CD14-positive monocyte (primary cell): ENCODE measurements around the gene MEG3. TPM values are rescaled to one million over a fixed set of nuclear protein-coding genes. Genes with fewer than 3 reads are reported as not detected.

Experiments used
- DNase-seq, 3 donors: peaks; one replicate each; pipeline ENCODE4 v3.0.0-alpha.2; 2011 to 2022
- H2AFZ ChIP-seq: 2 replicates; pipeline ENCODE4 v1.6.0; 2012; ENCODE audit warnings: mild to moderate bottlenecking, low read depth, low read length, inconsistent platforms; ENCODE audit not compliant: insufficient read depth, poor library complexity, severe bottlenecking
- H3K27ac ChIP-seq, 2 donors: 1 replicate in 1 of 2; 2 replicates in 1 of 2; pipeline ENCODE4 v1.5.1; 2012 to 2013; ENCODE audit warnings: low read length in 2 of 2, control low read depth in 1 of 2, inconsistent platforms in 1 of 2, low read depth in 1 of 2, mild to moderate bottlenecking in 1 of 2
- H3K27me3 ChIP-seq, 2 donors: one replicate each; pipeline versions ENCODE4 v1.6.0 to v1.6.1; 2011 to 2013; ENCODE audit warnings: low read length in 2 of 2; ENCODE audit not compliant: control insufficient read depth in 2 of 2, insufficient read depth in 2 of 2
- H3K36me3 ChIP-seq, 2 donors: replicated peaks in 1 of 2; 1 replicate in 1 of 2; 2 replicates in 1 of 2; pipeline versions ENCODE4 v1.5.1 to v1.6.1; 2012 to 2013; ENCODE audit warnings: low read length in 2 of 2, control low read depth in 1 of 2, inconsistent platforms in 1 of 2, mild to moderate bottlenecking in 1 of 2; ENCODE audit not compliant: insufficient read depth in 2 of 2, control insufficient read depth in 1 of 2
- H3K4me1 ChIP-seq, 2 donors: 1 replicate in 1 of 2; 2 replicates in 1 of 2; pipeline versions ENCODE4 v1.5.1 to v1.6.1; 2012 to 2013; ENCODE audit warnings: low read length in 2 of 2, control low read depth in 1 of 2, inconsistent platforms in 1 of 2, mild to moderate bottlenecking in 1 of 2, moderate library complexity in 1 of 2; ENCODE audit not compliant: insufficient read depth in 2 of 2, control insufficient read depth in 1 of 2
- H3K4me2 ChIP-seq: replicated peaks from 2 replicates; pipeline ENCODE3; 2012; ENCODE audit warnings: low read length, moderate library complexity, mild to moderate bottlenecking; ENCODE audit not compliant: poor library complexity, severe bottlenecking; ENCODE audit errors: extremely low read depth
- H3K4me3 ChIP-seq, 3 experiments: fragments of 200-600 bp in 1 of 3; sonication (generic) in 1 of 3; replicated peaks in 1 of 3; 1 replicate in 2 of 3; 2 replicates in 1 of 3; pipeline ENCODE4 v1.5.1; 2011 to 2013; ENCODE audit warnings: low read length in 3 of 3, mild to moderate bottlenecking in 3 of 3, control low read depth in 2 of 3, low read depth in 2 of 3, inconsistent platforms in 1 of 3, moderate library complexity in 1 of 3
- H3K79me2 ChIP-seq: 2 replicates; pipeline ENCODE4 v1.6.0; 2012; ENCODE audit warnings: mild to moderate bottlenecking, control low read depth, inconsistent platforms, low read length, moderate library complexity; ENCODE audit not compliant: insufficient read depth
- H3K9ac ChIP-seq: 2 replicates; pipeline ENCODE4 v1.6.0; 2017; ENCODE audit warnings: low read length, mild to moderate bottlenecking; ENCODE audit not compliant: insufficient read depth, poor library complexity, severe bottlenecking
- H3K9me3 ChIP-seq, 2 donors: replicated peaks in 1 of 2; 1 replicate in 1 of 2; 2 replicates in 1 of 2; pipeline versions ENCODE4 v1.5.1 to v1.6.1; 2012 to 2013; ENCODE audit warnings: low read length in 2 of 2, control low read depth in 1 of 2; ENCODE audit not compliant: control insufficient read depth in 1 of 2, insufficient read depth in 1 of 2
- H4K20me1 ChIP-seq: 2 replicates; pipeline ENCODE4 v1.6.0; 2012; ENCODE audit warnings: mild to moderate bottlenecking, low read length, control low read depth, moderate library complexity; ENCODE audit not compliant: insufficient read depth
- H3K27ac Mint-ChIP-seq, 7 donors: one replicate each; pipeline ENCODE4 v1.8.0; 2020; ENCODE audit warnings: mild to moderate bottlenecking in 7 of 7, mixed read lengths in 7 of 7, moderate library complexity in 6 of 7, inconsistent platforms in 2 of 7
- H3K27me3 Mint-ChIP-seq, 3 donors: one replicate each; pipeline ENCODE4 v1.8.0; 2021 to 2022; ENCODE audit warnings: low read depth in 3 of 3, mild to moderate bottlenecking in 3 of 3, mixed read lengths in 3 of 3, moderate library complexity in 3 of 3, inconsistent platforms in 1 of 3
- H3K36me3 Mint-ChIP-seq, 2 donors: one replicate each; pipeline ENCODE4 v1.8.0; 2020; ENCODE audit warnings: mixed read lengths in 2 of 2, inconsistent platforms in 1 of 2, mild to moderate bottlenecking in 1 of 2
- H3K4me1 Mint-ChIP-seq: one replicate; pipeline ENCODE4 v1.8.0; 2020; ENCODE audit warnings: mild to moderate bottlenecking, mixed read lengths
- H3K4me3 Mint-ChIP-seq, 2 donors: one replicate each; pipeline ENCODE4 v1.8.0; 2020; ENCODE audit warnings: mild to moderate bottlenecking in 2 of 2, mixed read lengths in 2 of 2, moderate library complexity in 1 of 2
- H3K9me3 Mint-ChIP-seq, 7 donors: one replicate each; pipeline ENCODE4 v1.8.0; 2020 to 2022; ENCODE audit warnings: mixed read lengths in 7 of 7, mild to moderate bottlenecking in 6 of 7, moderate library complexity in 6 of 7, inconsistent platforms in 2 of 7
- CTCF ChIP-seq: fragments of 200-600 bp; IDR thresholded peaks from one replicate; pipeline ENCODE4 v1.8.0; 2022; ENCODE audit warnings: antibody characterized with exemption, mild to moderate bottlenecking
- WGBS: methylation state at CpG from one replicate; pipeline ENCODE4 v1.1.5; 2013; ENCODE audit warnings: missing lambda C conversion rate; ENCODE audit not compliant: insufficient coverage; 5-methylcytosine and 5-hydroxymethylcytosine counted together
- intact Hi-C, 2 donors: fragments of 100-400 bp; cut with micrococcal nuclease; formaldehyde crosslinking; loops; one replicate each; pipeline versions ENCODE4 v1.15.0 to v1.15.1; 2023
- polyA plus RNA-seq, 3 donors: library from polyadenylated mRNA; depleted of rRNA in 1 of 3; unstranded in 2 of 3; stranded (reverse) in 1 of 3; fragments of 300-500 nt in 2 of 3; fragments of >200 nt in 1 of 3; fragmentation: Illumina TruSeq in 2 of 3; gene quantifications; 1 replicate in 2 of 3; 2 replicates in 1 of 3; pipeline ENCODE4 v1.2.3, GENCODE V29; 2012 to 2021

The MEG3 gene
- polyA plus RNA-seq, 3 donors: 1.7 TPM; not detected in 2

GRCh38 chr14:100868621-100869370, 42.9 kb downstream of the MEG3 start:
- Histone ChIP-seq H3K27me3 (no peaks in the 10 kb centered on the region), H3K4me1 (no peaks in the 10 kb centered on the region), H4K20me1 (no peaks in the 10 kb centered on the region), H3K4me3 (no peak overlapping the region), H3K9me3 (no peaks in the 10 kb centered on the region), H3K9ac (no peak overlapping the region), H3K36me3 (no peaks in the 10 kb centered on the region), H2AFZ (no peak overlapping the region), H3K27ac (no peak overlapping the region), H3K79me2 (no peaks in the 10 kb centered on the region), H3K4me2 (no peak overlapping the region)
- TF ChIP-seq CTCF: no peak
- Mint-ChIP-seq H3K27me3 (peaks cover 0 to 5% (median 4%) of the 10 kb centered on the region in 3 donors), H3K36me3 (no peaks in the 10 kb centered on the region), H3K4me1 (peaks cover 6% of the 10 kb centered on the region), H3K27ac (no peak overlapping the region), H3K4me3 (no peak overlapping the region), H3K9me3 (peaks cover 0 to 2% (median 0%) of the 10 kb centered on the region in 7 donors)
- WGBS: 93% methylated on average over 10 of the region's 24 CpGs
- intact Hi-C loops: no loop called here
- DNase-seq: no peak

GRCh38 chr14:100871234-100872186, 45.6 kb downstream of the MEG3 start:
- intact Hi-C loops: no loop called here
- Mint-ChIP-seq H3K4me3 (no peak overlapping the region), H3K27me3 (peaks cover 0 to 5% (median 2%) of the 10 kb centered on the region in 3 donors), H3K36me3 (no peaks in the 10 kb centered on the region), H3K9me3 (peaks cover 0 to 2% (median 0%) of the 10 kb centered on the region in 7 donors), H3K4me1 (peaks cover 6% of the 10 kb centered on the region), H3K27ac (peak overlapping the region in 3 of 7 donors; percentile 8 to 40 (median 28))
- no peak for TF ChIP-seq CTCF
- Histone ChIP-seq H3K79me2 (no peaks in the 10 kb centered on the region), H3K27ac (no peak overlapping the region), H3K4me3 (no peak overlapping the region), H3K4me2 (no peak overlapping the region), H2AFZ (no peak overlapping the region), H3K9ac (no peak overlapping the region), H3K27me3 (no peaks in the 10 kb centered on the region), H4K20me1 (no peaks in the 10 kb centered on the region), H3K9me3 (no peaks in the 10 kb centered on the region), H3K4me1 (no peaks in the 10 kb centered on the region), H3K36me3 (no peaks in the 10 kb centered on the region)
- WGBS: 82% methylated on average over 16 of the region's 16 CpGs
- peak in 1 of 3 donors; percentile 15 for DNase-seq
